Hippocampal formation (tissue), 2 donors: ENCODE results near the gene RRP8.

Experiments
- DNase-seq, 2 donors: peaks; one replicate each; lab custom pipeline; 2025; lab: John Stamatoyannopoulos, UW

The RRP8 gene

DNA sequence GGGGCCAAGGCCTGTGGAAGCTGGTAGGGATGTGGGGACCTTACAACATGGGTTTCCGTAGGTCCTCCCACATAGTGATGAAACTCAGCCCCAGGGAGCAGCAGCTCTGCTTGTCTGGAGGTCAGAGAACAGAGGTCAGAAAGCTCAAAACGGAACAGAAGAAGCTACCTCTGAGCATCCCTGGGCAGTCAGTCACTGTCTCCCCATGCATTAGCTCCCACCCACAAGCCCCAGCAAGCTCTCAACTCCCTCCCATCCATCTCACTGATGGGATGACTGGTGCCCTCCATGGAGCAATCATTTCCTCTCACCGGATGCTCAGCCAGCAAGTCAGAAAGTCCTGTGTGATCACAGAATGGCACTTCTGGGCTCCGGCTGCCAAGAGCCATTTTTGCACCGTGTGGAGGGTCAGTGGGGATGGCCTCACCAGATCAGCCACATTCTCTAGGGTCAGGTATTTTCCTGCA, 13.9 kb upstream of the RRP8 start:
- no peak for DNase-seq

DNA sequence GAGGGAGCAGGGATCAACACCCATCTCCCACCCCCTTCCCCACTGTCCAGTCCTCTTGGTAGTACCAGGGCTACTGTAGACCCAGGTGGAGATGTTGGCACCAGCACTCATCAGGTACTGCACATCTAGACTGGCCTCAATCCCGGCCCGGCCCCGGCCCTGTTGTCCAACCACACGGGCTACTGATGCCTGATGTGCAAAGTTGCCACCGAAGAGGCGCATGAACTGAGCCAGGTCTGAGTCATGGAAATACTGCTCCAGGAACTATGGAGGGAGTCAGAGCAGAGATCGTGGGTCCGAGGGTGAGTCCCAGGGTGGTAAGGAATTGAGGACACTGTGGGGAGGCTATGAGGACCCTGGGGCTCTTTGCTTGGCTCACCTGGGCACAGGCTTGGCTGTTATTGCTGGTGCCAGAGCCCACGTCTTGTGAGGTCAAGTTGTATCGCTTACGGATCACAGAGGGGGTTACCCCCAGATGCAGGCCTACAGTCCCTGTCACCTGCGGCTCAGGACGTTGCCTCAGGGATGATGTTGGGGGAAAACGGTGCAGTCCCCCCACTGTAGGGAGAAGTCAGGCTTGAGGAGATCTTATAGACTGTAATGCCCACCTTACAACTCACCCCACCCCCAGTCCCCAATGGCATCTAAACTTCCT, 13.3 kb upstream of the RRP8 start:
- DNase-seq = no peak

DNA sequence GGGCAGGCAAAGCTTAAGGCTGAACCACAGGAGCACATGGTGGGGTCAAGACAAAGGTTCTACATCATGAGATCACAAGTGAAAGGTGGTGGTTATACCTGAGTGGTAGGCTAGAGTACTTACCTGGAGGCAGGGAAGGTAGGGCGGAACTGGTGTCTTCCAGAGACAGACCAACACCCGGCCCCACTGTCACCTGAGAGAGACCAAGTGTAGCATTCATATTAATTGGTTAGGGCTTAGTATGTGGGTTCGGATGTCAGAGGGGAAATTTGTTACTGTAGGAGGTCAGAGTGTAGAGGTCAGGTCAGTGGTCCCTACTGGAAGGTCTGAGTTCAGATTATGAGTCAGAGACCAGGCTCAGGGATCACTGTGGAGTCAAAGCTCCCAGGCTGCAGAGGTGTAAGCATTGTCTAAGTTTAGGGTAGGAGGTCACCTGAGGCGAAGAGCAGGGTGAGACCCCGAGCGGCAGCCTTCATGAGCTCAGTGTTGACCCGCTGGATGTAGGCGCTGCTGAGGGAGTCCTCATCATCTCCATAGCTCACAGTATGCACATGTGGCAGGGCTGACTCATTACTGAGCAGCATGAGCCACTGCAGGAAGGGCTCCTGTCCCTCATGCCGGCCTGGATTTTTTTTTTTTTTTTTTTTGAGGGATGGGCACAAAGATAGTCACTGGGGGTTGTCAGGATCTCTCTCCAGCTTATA, 12.6 kb upstream of the RRP8 start:
- no peak for DNase-seq

- no peak for DNase-seq
These were observed 11.6 kb upstream of the RRP8 start for GRCh38 chr11:6615046-6615445.

GRCh38 chr11:6614446-6614845, 11.0 kb upstream of the RRP8 start:
- no peak for DNase-seq

DNA sequence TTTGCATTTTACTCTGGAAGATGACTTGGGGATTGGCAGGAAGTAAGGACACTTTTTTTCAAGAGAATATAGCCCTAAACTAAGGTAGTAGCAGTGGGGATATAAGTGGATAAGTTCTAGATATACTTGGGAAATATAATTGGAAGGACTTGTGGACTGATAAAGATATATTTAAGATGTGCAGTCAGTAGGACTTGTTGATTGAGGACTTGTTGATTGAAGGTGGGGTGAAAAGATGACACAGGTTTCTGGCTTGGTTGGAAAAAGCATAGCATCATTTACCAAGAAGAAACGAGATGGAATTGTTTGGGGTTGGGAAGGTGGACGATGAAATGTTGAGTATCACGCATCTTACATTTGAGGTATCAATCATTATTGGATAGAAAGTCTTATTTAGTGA, 10.1 kb upstream of the RRP8 start:
- no peak for DNase-seq

DNA sequence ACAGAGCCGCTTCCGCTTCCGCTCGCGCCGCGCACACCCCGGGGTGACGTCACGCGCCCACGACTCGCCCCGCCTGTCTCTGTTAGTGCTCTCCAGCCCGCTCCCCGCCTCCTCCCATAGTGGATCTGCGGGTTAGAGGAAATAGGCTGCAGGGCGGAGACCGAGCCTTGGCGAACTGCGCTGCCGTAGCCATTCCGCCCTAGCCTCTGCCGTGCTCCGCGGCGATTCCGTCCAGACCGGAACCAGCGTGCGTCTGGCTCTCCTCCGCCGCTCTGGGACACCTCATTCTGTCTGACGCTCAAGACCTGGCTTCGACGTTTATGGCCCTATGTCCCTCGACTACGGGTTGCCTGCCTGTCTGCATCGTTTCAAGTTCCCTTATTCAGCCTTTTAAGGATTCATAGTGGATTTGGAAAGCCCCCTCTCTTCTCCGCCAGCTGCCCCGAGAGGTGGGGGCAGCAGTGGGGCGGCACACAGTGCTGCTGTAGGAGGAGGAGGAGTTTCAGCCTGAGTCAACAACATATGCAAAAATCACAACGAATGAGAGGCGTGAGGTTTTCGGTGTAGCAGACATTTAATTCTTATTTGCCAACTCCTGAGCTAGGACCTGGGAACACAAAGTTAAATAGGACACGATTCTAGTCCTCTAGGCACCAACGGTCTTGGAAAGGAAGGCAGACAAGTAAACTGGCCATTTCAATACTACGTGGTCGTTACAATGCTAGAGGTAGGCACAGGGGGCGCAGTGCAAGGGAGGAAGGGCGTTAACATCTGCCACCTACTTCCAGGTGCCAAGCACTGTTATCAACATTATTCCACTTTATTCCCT, 9.0 kb upstream of the RRP8 start, which contains the start of gene TAF10:
TAF10 (minus strand) TSS at position 4 of the 829 bp plus-strand sequence. CDS start 27 bp downstream, outside the sequence.
- peak; percentile 90 to 92 for DNase-seq

- no peak for DNase-seq
These were observed 8.5 kb upstream of the RRP8 start for GRCh38 chr11:6611963-6612212.

DNA sequence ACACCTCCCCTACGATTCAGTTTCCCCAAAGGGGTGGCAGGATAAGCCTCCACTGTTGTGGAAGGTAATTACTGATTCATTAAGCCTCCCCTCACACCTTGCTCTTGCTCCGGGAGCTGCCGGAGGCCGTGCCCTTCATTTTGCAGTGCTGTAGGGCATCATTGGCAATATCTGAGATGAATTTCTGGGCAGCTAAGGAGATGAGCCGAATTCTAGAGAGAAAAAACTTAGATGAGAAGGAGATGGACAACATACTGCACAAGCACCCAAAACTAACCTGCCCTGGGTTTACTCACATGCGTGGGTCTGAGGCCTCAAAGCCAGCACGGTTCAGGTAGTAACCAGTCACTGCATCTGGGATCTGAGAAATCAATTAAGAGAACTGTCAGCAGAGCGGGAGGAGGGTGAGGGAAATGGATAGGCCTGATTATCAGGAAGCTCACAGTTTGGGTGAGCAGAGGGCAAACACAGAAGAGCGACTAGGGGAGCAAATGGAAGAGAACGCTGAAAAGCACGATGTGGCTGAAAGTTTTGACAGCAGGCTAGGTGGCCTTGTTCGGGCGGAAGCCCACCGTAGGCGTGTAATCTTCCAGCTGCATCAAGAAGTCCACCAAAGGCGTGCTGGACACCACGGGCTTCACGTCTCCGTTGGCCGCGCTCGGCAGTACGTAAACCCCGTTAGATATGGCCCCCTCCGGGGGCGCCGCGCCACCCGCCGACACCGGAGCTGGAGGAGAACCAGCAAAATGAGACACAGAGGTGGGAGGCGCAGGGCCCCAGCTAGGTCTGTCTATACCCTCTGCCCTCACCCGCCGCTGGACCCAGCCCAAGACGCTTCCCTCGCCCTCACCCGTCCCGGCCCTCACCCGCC, 7.9 kb upstream of the RRP8 start:
- DNase-seq = no peak

GRCh38 chr11:6610591-6610990, 7.2 kb upstream of the RRP8 start:
- no peak for DNase-seq

DNA sequence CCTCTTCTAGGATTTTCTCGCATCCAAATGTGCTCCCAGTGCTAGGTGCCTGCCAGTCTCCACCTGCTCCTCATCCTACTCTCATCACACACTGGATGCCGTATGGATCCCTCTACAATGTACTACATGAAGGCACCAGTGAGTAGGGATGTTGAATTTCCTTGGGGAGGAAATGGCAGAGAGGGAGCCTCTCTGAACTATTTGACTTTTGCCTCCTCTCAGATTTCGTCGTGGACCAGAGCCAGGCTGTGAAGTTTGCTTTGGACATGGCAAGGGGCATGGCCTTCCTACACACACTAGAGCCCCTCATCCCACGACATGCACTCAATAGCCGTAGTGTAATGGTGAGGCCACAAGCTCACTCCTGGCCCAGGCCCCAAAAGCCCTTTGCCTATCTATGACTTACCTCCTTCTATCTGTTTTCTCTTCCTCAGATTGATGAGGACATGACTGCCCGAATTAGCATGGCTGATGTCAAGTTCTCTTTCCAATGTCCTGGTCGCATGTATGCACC, 6.1 kb upstream of the RRP8 start:
- DNase-seq = no peak

DNA sequence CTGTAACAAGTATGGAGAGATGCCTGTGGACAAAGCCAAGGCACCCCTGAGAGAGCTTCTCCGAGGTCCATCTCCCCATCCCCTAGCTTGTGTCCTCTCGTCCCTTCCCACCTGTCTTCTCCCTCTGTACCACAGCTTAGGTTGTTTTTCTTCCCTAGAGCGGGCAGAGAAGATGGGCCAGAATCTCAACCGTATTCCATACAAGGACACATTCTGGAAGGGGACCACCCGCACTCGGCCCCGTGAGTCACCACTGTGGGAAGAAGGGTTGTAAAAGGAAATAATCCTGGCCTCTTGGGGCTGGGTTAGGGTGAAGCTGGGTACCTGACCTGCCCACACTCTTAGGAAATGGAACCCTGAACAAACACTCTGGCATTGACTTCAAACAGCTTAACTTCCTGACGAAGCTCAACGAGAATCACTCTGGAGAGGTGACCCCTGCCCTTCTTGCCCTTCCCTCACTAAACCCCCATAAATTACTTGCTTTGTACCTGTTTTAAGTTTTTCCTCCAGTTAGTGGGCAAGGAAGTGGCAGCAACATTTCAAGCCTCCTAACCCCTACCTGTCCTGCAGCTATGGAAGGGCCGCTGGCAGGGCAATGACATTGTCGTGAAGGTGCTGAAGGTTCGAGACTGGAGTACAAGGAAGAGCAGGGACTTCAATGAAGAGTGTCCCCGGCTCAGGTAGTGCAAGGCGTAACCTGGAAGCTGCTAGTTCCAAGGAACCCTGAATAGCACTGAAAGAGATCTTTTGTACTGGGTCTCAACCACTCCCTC, 5.5 kb upstream of the RRP8 start:
- no peak for DNase-seq

DNA sequence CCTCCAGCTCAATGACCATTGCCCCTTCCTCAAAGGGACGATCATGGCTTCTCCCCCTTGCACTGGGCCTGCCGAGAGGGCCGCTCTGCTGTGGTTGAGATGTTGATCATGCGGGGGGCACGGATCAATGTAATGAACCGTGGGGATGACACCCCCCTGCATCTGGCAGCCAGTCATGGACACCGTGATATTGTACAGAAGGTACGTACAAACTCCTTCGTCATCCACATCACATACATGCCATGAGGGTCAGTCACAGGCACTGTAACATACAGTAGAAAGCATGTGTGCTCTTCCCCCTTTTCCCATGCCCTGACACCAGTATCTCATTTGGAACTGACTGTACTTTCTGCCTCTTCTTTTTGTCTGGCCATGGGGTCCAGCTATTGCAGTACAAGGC, 4.6 kb upstream of the RRP8 start:
- DNase-seq = no peak

DNA sequence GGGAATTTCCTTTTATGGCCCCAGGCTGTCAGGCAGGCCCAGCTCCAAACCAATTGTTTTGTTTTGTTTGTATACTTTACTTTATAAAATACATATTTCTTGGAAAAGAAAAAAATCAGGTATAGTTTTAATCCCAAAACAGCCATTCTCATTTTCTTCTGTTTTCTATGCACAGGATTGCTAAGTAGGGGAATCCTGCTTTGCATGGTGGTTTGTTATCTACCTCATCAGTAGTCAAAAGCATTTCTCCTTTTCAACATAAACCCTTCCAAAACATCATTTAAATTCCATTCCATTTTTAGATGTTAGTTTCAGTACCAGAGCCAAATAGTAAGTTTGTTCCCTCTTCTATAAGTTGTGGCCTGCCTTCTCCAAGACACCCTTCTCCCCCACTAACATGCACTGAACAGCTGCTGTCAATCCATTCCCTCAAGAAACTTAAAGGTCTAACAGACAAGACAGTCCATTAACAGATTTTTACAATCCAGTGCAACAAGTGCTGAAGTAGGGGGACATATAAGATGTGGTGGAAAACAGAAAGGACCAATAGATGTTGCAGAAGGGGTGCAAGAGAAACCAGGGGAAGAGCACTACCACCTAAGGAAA, 3.9 kb upstream of the RRP8 start:
- no peak for DNase-seq

DNA sequence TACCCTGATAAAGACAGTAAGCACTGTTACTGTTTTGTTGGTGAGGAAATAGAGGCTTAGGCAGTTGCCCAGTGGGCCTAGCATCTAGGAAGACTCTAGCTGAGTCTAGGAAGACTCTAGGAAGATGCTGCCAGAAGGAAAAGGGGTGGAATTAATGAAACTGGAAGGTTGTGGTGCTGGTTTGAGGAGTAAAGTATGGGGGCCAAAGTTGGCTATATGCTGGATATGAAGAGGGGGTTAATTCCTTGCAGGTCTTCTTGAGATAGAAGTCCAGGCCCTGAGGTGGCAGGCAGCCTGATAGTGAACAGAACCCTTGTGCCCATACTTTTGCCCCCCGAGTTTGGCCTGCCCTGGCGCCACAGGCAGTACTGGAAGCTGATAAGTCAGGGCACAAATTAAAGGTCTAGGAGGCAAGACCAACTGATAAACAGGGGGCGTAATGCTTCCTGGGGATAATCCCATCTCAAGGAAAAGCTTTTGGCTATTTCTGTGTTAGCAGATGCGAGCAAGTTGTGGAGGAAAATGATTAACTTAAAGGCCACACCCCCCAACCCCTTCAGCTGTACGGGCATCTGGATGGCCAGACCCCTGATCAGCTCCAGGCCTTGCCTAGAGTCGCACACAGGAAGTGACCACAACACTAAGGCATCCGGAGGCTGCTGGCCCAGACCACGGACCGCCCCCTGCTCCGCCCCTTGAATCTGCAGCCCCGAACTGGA, 3.2 kb upstream of the RRP8 start:
- peak; percentile 73 to 80 for DNase-seq

DNA sequence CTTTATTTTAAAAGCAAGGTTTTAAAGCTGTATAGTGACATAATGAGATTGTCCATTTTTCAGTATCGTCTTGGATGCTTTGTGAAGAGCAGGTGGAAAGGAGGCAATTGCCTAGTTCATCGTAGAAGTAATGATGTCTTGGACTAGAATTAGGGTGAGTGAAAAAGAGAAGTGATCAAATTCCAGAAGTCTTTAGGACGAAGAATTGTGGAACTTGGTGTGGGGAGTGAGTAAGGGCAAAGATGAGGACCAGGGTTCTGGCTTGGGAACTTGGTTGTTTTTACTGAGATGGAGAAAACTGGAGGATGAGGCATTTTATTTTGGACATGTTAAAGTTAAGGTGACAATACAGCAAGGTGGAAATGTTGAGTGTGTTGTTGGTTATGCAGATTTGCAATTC, 1.4 kb upstream of the RRP8 start:
- no peak for DNase-seq

GRCh38 chr11:6604081-6604626, 738 bp upstream of the RRP8 start:
- peak; percentile 39 to 55 for DNase-seq

DNA sequence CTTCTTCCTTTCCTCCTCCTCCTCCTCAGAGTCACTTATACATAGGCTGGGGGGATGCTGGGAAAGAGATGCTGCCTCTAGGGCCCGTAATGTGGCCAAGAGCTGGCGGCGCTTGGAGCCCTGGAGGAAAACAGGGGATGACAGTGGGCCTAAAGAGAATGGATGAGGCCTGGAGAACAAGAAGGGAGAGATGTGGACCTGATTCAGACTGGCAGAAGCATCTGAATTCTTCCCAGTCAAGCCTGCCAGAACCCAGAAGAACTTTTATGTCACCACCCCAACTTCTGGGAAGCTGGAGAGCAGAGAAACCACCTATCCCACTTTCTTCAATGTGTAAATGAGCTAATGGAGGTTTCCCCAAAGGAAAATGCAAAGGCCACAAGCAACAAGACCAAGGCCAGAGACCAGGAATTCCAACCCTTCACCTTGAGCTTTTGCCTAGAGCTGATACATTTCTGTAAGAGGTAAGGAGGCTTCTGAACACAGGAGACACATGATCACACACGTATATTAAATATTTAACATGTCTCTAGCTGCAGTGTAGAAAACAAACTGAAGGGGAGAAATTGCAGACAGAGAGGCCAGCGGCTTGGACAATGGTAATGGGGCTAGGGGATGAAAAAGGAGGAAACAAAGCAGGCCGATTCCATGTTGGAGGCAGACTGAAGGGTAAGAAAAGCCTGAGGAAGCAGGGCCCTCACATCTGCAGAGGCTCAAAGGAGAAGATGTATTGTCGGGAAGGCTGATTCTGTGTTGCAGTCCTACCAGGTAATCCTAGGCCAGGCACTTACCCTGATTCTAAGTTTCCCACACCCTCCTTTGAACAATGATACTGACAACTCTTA, 1.1 kb downstream of the RRP8 start:
- DNase-seq = no peak

DNA sequence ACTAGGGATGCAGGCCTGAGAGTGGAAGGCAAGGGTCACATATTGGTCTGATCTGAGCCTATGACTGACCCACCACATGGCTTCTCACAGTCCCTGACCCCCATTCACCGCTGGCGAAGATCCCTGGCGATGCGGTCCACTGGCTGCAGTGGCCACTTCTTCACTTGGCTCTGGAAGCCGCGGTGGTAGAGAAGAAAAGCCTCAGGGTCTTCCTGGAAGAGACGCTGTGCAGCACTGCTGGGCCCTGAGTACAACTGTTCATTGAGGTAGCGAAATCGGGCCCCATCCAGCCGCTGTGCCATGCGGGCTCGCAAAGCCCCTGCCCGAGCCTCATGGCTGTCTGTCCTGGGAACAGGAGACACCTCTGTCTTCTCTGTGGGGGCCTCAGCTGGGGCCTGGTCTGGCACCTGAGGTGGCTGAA, 2.4 kb downstream of the RRP8 start:
- DNase-seq = no peak
